Transverse colon (tissue), 4 donors: Measurements from ENCODE around the gene MEGF8. TPM values are rescaled to one million over a fixed set of nuclear protein-coding genes. Genes with fewer than 3 reads are reported as not detected.
A peak's percentile ranks its signal among the peaks of the same experiment; 100 is the strongest.

Experiments used
- DNase-seq: peaks from one replicate; pipeline ENCODE4 v3.0.0-alpha.2; 2019
- H3K27ac ChIP-seq, 4 donors: fragments of 200-600 bp; sonication (generic); 2 replicates each; pipeline ENCODE4 v1.5.1; 2016 to 2018; ENCODE audit warnings: inconsistent platforms in 4 of 4
- H3K27me3 ChIP-seq: fragments of 200-600 bp; sonication (generic); 2 replicates; pipeline ENCODE4 v1.5.1; 2017; ENCODE audit warnings: inconsistent platforms
- H3K36me3 ChIP-seq, 4 donors: fragments of 200-600 bp; sonication (generic); 2 replicates each; pipeline ENCODE4 v1.5.1; 2017 to 2019; ENCODE audit warnings: inconsistent platforms in 4 of 4
- H3K4me1 ChIP-seq, 4 donors: fragments of 200-600 bp; sonication (generic); 2 replicates each; pipeline ENCODE4 v1.5.1; 2017 to 2020; ENCODE audit warnings: inconsistent platforms in 4 of 4
- H3K4me3 ChIP-seq, 4 donors: fragments of 200-600 bp; sonication (generic); 1 replicate in 1 of 4; 2 replicates in 3 of 4; pipeline versions ENCODE4 v1.5.1 to v1.6.1; 2017 to 2019; ENCODE audit warnings: inconsistent platforms in 4 of 4
- H3K9me3 ChIP-seq, 2 donors: fragments of 200-600 bp; sonication (generic); 2 replicates each; pipeline ENCODE4 v1.5.1; 2017 to 2019; ENCODE audit warnings: inconsistent platforms in 2 of 2
- EP300 ChIP-seq: sonication (generic); formaldehyde crosslinking; IDR thresholded peaks from one replicate; pipeline ENCODE4 v1.6.1; 2017; ENCODE audit warnings: antibody characterized with exemption, low read depth
- POLR2A ChIP-seq: fragments of 450-650 bp; IDR thresholded peaks from one replicate; pipeline ENCODE4 v1.6.1; 2016; ENCODE audit warnings: antibody characterized with exemption, mild to moderate bottlenecking, moderate library complexity
- POLR2AphosphoS5 ChIP-seq, 3 donors: sonication (generic); formaldehyde crosslinking; IDR thresholded peaks; one replicate each; pipeline ENCODE4 v1.6.1; 2016; ENCODE audit warnings: antibody characterized with exemption in 3 of 3
- WGBS, 2 donors: methylation state at CpG; one replicate each; pipeline ENCODE4 v1.1.5; 2018; ENCODE audit warnings: low coverage in 1 of 2; 5-methylcytosine and 5-hydroxymethylcytosine counted together
- in situ Hi-C, 4 donors: fragments of 200-750 bp; cut with MboI; loops; one replicate each; pipeline versions ENCODE4 v1.15.0 to v1.15.1; 2017; ENCODE audit warnings: low sequenced_read_pairs in 3 of 4, low pct_ligation_motif_present in 1 of 4, low pct_unique_long_range_greater_than_20kb in 1 of 4
- intact Hi-C: fragments of 100-400 bp; cut with DNase I; formaldehyde crosslinking; loops from one replicate; pipeline ENCODE4 v1.15.1; 2023; ENCODE audit warnings: low total_unique reads
- total RNA-seq, 4 donors: library from RNA; depleted of rRNA; stranded (reverse); fragments of >200 nt; gene quantifications; one replicate each; pipeline ENCODE4 v1.1.0, GENCODE V29; 2016
- TF ChIP-seq, protein P1 (sequence below), 5 experiments: fragments of 200-600 bp in 3 of 5; fragments of 450-650 bp in 2 of 5; sonication (generic) in 3 of 5; IDR thresholded peaks; 1 replicate in 2 of 5; 2 replicates in 3 of 5; pipeline ENCODE4 v1.5.1; 2016 to 2017; ENCODE audit warnings: antibody characterized with exemption in 5 of 5, inconsistent platforms in 3 of 5, mild to moderate bottlenecking in 2 of 5, moderate library complexity in 1 of 5

Gene MEGF8
- total RNA-seq, 4 donors from 2014 or later = 15.3 to 40.4 (median 22.8) TPM

DNA sequence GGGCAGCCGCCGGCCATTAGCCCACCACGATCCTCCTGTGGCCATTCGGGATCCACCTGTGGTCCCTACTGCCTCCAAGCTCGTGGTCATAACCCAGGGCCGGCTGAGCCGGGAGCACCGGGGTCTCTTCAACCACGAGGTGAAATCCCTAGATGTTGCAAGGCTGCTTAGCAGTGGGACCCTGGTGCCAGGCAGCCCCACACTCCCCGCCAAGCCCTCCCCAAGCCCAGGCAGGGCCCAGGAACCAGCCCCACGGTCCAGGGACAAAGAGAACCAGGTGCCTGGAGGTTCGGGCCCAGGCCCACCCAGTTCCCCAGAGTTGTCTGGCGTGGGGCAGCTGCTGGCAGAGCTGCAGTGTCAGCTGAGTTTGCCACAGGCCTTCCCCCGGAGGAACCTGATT, 15.7 kb upstream of the MEGF8 start:
- no peak overlapping the region for H3K4me3 ChIP-seq
- intact Hi-C loops (no loop called here), in situ Hi-C loops (loop anchor here in 2 of 4 donors (25.0 kb wide), 1 partner anchor 197 kb away; no protein-coding TSS in a partner anchor)
- no peaks in the 10 kb centered on the region for H3K36me3 ChIP-seq
- TF ChIP-seq, protein P1, sequence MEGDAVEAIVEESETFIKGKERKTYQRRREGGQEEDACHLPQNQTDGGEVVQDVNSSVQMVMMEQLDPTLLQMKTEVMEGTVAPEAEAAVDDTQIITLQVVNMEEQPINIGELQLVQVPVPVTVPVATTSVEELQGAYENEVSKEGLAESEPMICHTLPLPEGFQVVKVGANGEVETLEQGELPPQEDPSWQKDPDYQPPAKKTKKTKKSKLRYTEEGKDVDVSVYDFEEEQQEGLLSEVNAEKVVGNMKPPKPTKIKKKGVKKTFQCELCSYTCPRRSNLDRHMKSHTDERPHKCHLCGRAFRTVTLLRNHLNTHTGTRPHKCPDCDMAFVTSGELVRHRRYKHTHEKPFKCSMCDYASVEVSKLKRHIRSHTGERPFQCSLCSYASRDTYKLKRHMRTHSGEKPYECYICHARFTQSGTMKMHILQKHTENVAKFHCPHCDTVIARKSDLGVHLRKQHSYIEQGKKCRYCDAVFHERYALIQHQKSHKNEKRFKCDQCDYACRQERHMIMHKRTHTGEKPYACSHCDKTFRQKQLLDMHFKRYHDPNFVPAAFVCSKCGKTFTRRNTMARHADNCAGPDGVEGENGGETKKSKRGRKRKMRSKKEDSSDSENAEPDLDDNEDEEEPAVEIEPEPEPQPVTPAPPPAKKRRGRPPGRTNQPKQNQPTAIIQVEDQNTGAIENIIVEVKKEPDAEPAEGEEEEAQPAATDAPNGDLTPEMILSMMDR (IDR thresholded peaks at IDR 0.05) = no peak
- no peak for TF ChIP-seq POLR2A
- TF ChIP-seq EP300 = no peak
- TF ChIP-seq POLR2AphosphoS5 (IDR thresholded peaks at IDR 0.05) = no peak
- no peak overlapping the region for H3K27ac ChIP-seq
- no peaks in the 10 kb centered on the region for H3K9me3 ChIP-seq
- DNase-seq = no peak
- peaks cover 35% of the 10 kb centered on the region for H3K27me3 ChIP-seq
- WGBS, 2 donors = 89% methylated on average over 12 of the region's 14 CpGs; no CpG with 5 or more reads in 1 of the 2 donors
- peaks cover 4 to 12% (median 9%) of the 10 kb centered on the region in 4 donors for H3K4me1 ChIP-seq

DNA sequence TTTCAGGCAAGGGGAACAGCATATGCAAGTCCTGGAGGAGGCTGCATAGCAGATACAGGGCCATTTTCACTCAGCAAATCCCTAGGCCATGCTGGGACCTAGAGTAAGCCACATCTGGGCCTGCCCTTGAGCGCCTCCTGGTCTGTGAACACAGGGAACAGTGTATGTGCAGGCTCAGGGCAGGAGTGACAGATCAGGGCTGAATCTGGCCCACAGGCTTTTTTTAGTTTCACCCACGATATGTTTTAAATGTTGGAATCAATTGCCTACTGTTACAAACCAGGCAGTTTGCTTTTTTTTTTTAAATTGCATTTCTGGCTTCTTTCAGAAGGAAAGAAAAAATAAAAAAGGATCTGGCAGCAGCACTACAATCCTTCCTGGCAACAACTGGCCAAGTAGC, 13.8 kb upstream of the MEGF8 start:
- no peak for TF ChIP-seq POLR2A
- no peak for DNase-seq
- Histone ChIP-seq H3K9me3 (no peaks in the 10 kb centered on the region), H3K4me3 (no peak overlapping the region), H3K36me3 (no peaks in the 10 kb centered on the region), H3K27me3 (peaks cover 52% of the 10 kb centered on the region), H3K4me1 (peaks cover 4 to 16% (median 11%) of the 10 kb centered on the region in 4 donors), H3K27ac (no peak overlapping the region)
- intact Hi-C loops = no loop called here
- WGBS, 2 donors = 74 to 83% methylated on average over 1 to 2 of the region's 2 CpGs
- in situ Hi-C loops = loop anchor here in 2 of 4 donors (25.0 kb wide), 1 partner anchor 199 kb away; no protein-coding TSS in a partner anchor

DNA sequence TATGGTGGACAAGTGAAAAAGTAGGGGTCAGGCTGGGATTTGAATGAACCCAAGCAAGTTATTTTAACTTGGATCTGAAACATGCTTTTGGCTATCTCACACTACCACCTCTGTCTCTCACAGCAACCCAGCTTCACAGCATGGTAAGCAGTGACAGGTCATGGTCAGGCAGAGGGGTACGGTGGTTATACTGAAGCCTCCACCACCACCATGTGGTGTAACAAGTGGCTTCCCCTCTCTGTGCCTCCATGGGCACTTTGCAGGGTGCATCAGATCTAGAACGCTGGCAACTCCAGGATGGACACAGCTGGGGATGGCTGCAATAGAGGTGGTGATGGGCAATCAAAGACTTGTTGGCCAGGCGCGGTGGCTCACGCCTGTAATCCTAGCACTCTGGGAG, 13.1 kb upstream of the MEGF8 start:
- Histone ChIP-seq H3K4me3 (no peak overlapping the region), H3K36me3 (no peaks in the 10 kb centered on the region), H3K27me3 (peaks cover 52% of the 10 kb centered on the region), H3K9me3 (no peaks in the 10 kb centered on the region), H3K27ac (no peak overlapping the region), H3K4me1 (peaks cover 4 to 22% (median 12%) of the 10 kb centered on the region in 4 donors)
- 56 to 66% methylated on average over 5 of the region's 5 CpGs for WGBS, 2 donors
- in situ Hi-C loops (loop anchor here in 2 of 4 donors (25.0 kb wide), 1 partner anchor 200 kb away; no protein-coding TSS in a partner anchor), intact Hi-C loops (no loop called here)
- no peak for DNase-seq
- no peak for TF ChIP-seq POLR2A
- no peak for TF ChIP-seq POLR2AphosphoS5 (IDR thresholded peaks at IDR 0.05)
- TF ChIP-seq, protein P1 (IDR thresholded peaks at IDR 0.05) = no peak
- no peak for TF ChIP-seq EP300

DNA sequence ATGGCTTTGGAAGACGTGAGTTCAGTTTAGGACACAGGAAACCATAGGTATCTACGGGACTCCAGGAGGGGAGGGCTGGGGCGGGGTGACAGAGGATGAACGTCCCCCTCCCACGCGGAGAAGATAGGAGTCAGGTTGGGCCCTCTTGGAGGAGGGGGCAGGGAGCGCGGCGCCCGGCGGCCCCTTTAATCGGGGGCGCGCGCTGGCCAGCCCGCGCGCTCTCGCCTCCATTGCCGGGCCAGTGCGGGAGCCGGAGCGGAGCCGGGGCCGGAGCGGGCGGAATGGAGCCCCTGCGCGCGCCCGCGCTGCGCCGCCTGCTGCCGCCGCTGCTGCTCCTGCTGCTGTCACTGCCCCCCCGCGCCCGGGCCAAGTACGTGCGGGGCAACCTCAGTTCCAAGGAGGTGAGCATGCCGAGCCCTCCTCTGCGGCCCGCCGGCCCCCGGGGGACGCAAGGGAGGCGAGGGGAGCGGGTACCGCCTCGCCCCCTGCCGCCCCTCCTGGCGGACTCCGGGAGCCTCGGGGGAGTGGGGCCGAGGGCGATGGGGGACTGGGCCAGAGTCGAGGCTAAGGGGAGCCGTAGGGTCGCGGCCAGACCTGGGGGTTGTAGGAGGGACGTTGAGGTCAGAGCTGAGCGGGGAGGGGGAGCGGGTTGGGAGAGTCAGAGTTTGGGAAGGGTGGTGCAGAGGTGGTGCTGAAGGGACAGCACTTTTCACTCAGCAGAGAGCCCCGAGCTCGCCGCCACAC, 12.2 kb upstream of the MEGF8 start, which contains the start of gene TMEM145:
TMEM145 (plus strand) TSS at position 214 of the 744 bp plus-strand sequence; CDS start at position 282, 68 bp downstream.
- H3K4me1 ChIP-seq = peaks cover 4 to 22% (median 12%) of the 10 kb centered on the region in 4 donors
- 0 to 1% methylated on average over 2 to 30 of the region's 67 CpGs for WGBS, 2 donors
- H3K4me3 ChIP-seq = peak within 1 kb of the TSS in 3 of 4 donors; percentile 24 to 53 (median 41)
- no peak for TF ChIP-seq EP300
- TF ChIP-seq, protein P1 (IDR thresholded peaks at IDR 0.05) = peak in 2 of 5 experiments; percentile 1 to 9
- H3K27me3 ChIP-seq = peaks cover 52% of the 10 kb centered on the region
- no peaks in the 10 kb centered on the region for H3K9me3 ChIP-seq
- peak; percentile 41 for DNase-seq
- in situ Hi-C loops = loop anchor here in 2 of 4 donors (25.0 kb wide), 1 partner anchor 201 kb away; no protein-coding TSS in a partner anchor
- no peak within 1 kb of the TSS for H3K27ac ChIP-seq
- intact Hi-C loops = no loop called here
- no peaks in the 10 kb centered on the region for H3K36me3 ChIP-seq
